NB4 (cell line): ENCODE results near the gene KCNG4.

Experiments
- DNase-seq: peaks from one replicate; pipeline ENCODE4 v3.0.0; 2010; ENCODE audit warnings: low read depth
- H3K4me3 ChIP-seq: one replicate; pipeline ENCODE4 v1.5.1; 2011; ENCODE audit warnings: mild to moderate bottlenecking, low read depth, low read length, moderate library complexity
- MYC ChIP-seq: IDR thresholded peaks from 2 replicates; pipeline ENCODE4 v1.6.1; 2011; ENCODE audit warnings: low read depth, low read length
- POLR2A ChIP-seq: IDR thresholded peaks from 2 replicates; pipeline ENCODE4 v1.6.1; 2011; ENCODE audit warnings: mild to moderate bottlenecking; ENCODE audit not compliant: insufficient read length; ENCODE audit errors: extremely low read depth
- TF ChIP-seq, protein P1 (sequence below): IDR thresholded peaks from one replicate; pipeline ENCODE4 v1.5.1; 2012; ENCODE audit warnings: low read depth, low read length
- TF ChIP-seq, protein P2 (sequence below): IDR thresholded peaks from 2 replicates; pipeline ENCODE4 v1.6.1; 2011; ENCODE audit warnings: low read depth, low read length

Gene KCNG4

DNA sequence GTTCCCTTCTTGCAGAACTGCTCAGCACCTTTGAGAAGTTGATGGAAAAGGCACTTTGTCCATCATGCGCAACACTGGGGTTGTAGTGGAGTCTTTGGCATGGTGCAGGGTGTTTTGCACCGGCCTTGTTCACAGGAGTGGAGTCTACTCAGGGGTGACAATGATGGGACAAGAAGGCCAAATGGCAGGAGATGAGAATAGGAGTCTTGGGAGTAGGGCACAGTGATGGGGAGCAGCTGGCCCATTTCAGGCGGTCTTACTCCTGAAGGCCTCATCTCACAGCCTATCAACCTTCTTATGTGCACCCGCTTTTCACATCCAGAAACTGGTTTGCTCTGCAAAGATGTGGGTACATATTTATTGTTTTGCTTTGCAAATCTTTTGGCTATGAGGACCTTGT, 13.4 kb upstream of the KCNG4 start:
- H3K4me3 ChIP-seq = no peak overlapping the region
- TF ChIP-seq MYC (no peak), POLR2A (no peak)
- DNase-seq = no peak

DNA sequence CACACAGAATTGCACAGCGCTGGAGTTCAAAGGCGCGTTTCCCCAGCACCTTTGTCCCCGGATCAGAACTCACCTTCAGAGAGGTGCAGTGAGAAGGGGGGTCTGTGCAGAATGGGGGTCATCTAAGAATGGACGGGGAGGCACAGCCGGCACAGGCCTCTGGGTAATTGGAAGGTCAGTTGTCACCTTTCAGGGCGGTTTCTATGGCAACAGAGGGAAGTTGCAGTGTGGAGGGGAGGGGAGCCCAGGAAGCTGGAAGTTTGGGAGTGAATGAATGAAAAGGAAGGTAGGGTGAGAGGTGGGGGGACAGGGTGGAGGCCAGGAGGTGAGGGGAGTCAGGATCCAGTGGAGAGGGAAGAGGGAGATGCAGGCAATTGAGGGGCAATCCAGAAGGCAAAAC, 12.4 kb upstream of the KCNG4 start:
- TF ChIP-seq, protein P1, sequence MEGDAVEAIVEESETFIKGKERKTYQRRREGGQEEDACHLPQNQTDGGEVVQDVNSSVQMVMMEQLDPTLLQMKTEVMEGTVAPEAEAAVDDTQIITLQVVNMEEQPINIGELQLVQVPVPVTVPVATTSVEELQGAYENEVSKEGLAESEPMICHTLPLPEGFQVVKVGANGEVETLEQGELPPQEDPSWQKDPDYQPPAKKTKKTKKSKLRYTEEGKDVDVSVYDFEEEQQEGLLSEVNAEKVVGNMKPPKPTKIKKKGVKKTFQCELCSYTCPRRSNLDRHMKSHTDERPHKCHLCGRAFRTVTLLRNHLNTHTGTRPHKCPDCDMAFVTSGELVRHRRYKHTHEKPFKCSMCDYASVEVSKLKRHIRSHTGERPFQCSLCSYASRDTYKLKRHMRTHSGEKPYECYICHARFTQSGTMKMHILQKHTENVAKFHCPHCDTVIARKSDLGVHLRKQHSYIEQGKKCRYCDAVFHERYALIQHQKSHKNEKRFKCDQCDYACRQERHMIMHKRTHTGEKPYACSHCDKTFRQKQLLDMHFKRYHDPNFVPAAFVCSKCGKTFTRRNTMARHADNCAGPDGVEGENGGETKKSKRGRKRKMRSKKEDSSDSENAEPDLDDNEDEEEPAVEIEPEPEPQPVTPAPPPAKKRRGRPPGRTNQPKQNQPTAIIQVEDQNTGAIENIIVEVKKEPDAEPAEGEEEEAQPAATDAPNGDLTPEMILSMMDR = no peak
- TF ChIP-seq POLR2A (no peak), MYC (no peak)
- no peak overlapping the region for H3K4me3 ChIP-seq
- DNase-seq = no peak

GRCh38 chr16:84247844-84248243, 8.0 kb upstream of the KCNG4 start:
- no peak overlapping the region for H3K4me3 ChIP-seq
- TF ChIP-seq MYC (no peak), POLR2A (no peak)
- TF ChIP-seq, protein P1 = no peak
- TF ChIP-seq, protein P2, sequence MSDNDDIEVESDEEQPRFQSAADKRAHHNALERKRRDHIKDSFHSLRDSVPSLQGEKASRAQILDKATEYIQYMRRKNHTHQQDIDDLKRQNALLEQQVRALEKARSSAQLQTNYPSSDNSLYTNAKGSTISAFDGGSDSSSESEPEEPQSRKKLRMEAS = no peak
- DNase-seq = no peak

GRCh38 chr16:84247331-84247730, 7.5 kb upstream of the KCNG4 start:
- TF ChIP-seq, protein P2 = no peak
- TF ChIP-seq MYC (no peak), POLR2A (no peak)
- TF ChIP-seq, protein P1 = no peak
- no peak for DNase-seq
- no peak overlapping the region for H3K4me3 ChIP-seq

DNA sequence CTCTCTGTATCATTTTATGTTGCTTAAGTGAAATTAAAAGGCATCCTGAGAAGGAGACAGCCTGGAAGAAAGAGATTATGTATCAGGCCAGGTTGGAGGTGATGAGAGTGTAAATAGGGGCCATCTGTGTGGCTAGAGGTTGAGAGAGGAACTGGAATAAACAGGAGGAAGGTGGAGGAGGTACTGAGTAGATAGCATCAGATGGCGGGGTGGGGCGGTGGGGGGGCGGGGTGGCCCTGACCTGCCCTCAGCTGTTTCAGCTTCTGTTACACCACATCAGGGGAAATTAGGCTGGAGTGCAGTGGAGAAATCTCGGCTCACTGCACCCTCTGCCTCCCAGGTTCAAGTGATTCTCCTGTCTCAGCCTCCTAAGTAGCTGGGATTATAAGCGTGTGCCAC, 6.9 kb upstream of the KCNG4 start:
- H3K4me3 ChIP-seq = no peak overlapping the region
- DNase-seq = peak; percentile 20
- TF ChIP-seq, protein P1 = no peak
- TF ChIP-seq MYC = no peak
- no peak for TF ChIP-seq POLR2A
- TF ChIP-seq, protein P2 = no peak

GRCh38 chr16:84245956-84246678, 6.3 kb upstream of the KCNG4 start:
- no peak overlapping the region for H3K4me3 ChIP-seq
- no peak for TF ChIP-seq MYC
- TF ChIP-seq, protein P1 = no peak
- no peak for DNase-seq

DNA sequence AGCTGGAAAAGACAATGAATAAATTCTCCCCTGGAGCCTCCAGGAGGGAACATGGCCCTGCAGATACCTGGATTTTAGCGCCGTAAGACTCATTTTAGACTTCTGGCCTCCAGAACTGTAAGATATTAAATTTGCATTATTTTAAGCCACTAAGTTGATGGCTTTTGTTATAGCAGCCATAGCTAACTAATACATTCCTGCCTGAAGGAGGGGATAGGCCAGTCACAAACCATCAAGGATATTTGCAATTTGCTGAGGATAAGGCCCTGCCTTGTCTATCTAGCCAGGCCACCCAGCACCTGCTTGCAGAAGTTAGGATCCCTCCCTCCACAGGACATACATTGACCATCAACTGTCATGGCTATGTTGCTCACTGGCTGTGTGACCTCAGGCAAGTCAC, 4.9 kb upstream of the KCNG4 start:
- no peak overlapping the region for H3K4me3 ChIP-seq
- DNase-seq = no peak
- TF ChIP-seq POLR2A = no peak
- TF ChIP-seq, protein P1 = no peak
- TF ChIP-seq, protein P2 = no peak
- TF ChIP-seq MYC = no peak
